Endothelial cell (in vitro differentiated cells): Measurements from ENCODE around the gene SUMO4. TPM values are rescaled to one million over a fixed set of nuclear protein-coding genes. Genes with fewer than 3 reads are reported as not detected.

ENCODE experiments used
- DNase-seq: peaks from one replicate; pipeline ENCODE4 v3.0.0; 2021; ENCODE audit warnings: low spot score
- H3K27ac Mint-ChIP-seq: one replicate; pipeline ENCODE4 v1.8.0; 2021; ENCODE audit warnings: mixed read lengths, inconsistent platforms; ENCODE audit not compliant: unreplicated experiment
- H3K27me3 Mint-ChIP-seq: one replicate; pipeline ENCODE4 v1.8.0; 2021; ENCODE audit warnings: mild to moderate bottlenecking, moderate library complexity, mixed read lengths, inconsistent platforms; ENCODE audit not compliant: unreplicated experiment
- H3K36me3 Mint-ChIP-seq: one replicate; pipeline ENCODE4 v1.8.0; 2021; ENCODE audit warnings: mild to moderate bottlenecking, low read depth, mixed read lengths, inconsistent platforms; ENCODE audit not compliant: unreplicated experiment
- H3K4me1 Mint-ChIP-seq: one replicate; pipeline ENCODE4 v1.8.0; 2021; ENCODE audit warnings: mild to moderate bottlenecking, mixed read lengths, inconsistent platforms; ENCODE audit not compliant: unreplicated experiment
- H3K4me3 Mint-ChIP-seq: one replicate; pipeline ENCODE4 v1.8.0; 2021; ENCODE audit warnings: mild to moderate bottlenecking, mixed read lengths, inconsistent platforms; ENCODE audit not compliant: unreplicated experiment
- H3K9me3 Mint-ChIP-seq: one replicate; pipeline ENCODE4 v1.8.0; 2021; ENCODE audit warnings: mixed read lengths, inconsistent platforms; ENCODE audit not compliant: unreplicated experiment
- total RNA-seq: library from RNA; stranded (reverse); fragmentation: NEBNext Ultra II Directional; extraction: Animal tissue kit (Norgen Biotek cat#: 25700); gene quantifications from one replicate; pipeline ENCODE4 v1.2.1, GENCODE V29; 2021; ENCODE audit not compliant: unreplicated experiment
- TF ChIP-seq, protein P1 (sequence below): fragments of 200-600 bp; sonication (generic); IDR thresholded peaks from one replicate; pipeline ENCODE4 v1.5.0; 2021; ENCODE audit warnings: antibody characterized with exemption; ENCODE audit not compliant: unreplicated experiment

The SUMO4 gene
- total RNA-seq, 1 donor from 2014 or later, result 4.8 TPM

DNA sequence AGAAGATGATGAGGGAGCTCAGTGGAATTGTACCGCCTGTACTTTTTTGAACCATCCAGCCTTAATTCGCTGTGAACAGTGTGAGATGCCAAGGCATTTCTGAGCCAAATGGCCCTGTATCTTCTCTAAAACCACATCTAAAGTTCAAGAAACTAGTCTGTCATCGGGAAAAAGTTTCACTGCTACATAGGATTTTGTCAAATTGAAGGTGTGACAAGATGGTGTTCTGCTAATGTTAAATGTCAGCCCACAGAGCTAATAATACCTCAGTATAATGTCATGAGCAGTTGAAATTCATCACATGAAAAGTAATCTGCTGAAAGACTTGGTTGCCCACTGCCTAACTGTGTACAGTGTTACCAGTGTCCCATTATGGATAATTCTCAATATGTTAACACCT, 9.6 kb downstream of the SUMO4 start:
- no peaks in the 10 kb centered on the region for H3K9me3 Mint-ChIP-seq
- peaks cover 22% of the 10 kb centered on the region for H3K36me3 Mint-ChIP-seq
- H3K27me3 Mint-ChIP-seq, result no peaks in the 10 kb centered on the region
- TF ChIP-seq, protein P1, sequence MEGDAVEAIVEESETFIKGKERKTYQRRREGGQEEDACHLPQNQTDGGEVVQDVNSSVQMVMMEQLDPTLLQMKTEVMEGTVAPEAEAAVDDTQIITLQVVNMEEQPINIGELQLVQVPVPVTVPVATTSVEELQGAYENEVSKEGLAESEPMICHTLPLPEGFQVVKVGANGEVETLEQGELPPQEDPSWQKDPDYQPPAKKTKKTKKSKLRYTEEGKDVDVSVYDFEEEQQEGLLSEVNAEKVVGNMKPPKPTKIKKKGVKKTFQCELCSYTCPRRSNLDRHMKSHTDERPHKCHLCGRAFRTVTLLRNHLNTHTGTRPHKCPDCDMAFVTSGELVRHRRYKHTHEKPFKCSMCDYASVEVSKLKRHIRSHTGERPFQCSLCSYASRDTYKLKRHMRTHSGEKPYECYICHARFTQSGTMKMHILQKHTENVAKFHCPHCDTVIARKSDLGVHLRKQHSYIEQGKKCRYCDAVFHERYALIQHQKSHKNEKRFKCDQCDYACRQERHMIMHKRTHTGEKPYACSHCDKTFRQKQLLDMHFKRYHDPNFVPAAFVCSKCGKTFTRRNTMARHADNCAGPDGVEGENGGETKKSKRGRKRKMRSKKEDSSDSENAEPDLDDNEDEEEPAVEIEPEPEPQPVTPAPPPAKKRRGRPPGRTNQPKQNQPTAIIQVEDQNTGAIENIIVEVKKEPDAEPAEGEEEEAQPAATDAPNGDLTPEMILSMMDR, result no peak
- DNase-seq, result no peak
- no peak overlapping the region for H3K4me3 Mint-ChIP-seq
- no peaks in the 10 kb centered on the region for H3K4me1 Mint-ChIP-seq
- no peak overlapping the region for H3K27ac Mint-ChIP-seq

- Mint-ChIP-seq H3K4me1 (no peaks in the 10 kb centered on the region), H3K4me3 (no peak overlapping the region), H3K36me3 (peaks cover 19% of the 10 kb centered on the region), H3K27ac (no peak overlapping the region), H3K9me3 (no peaks in the 10 kb centered on the region), H3K27me3 (peaks cover under 1% of the 10 kb centered on the region)
- TF ChIP-seq, protein P1, result no peak
- DNase-seq, result no peak
Observed at GRCh38 chr6:149410557-149410956, 10.5 kb downstream of the SUMO4 start.

GRCh38 chr6:149414009-149414408, 13.9 kb downstream of the SUMO4 start:
- DNase-seq, result no peak
- H3K27ac Mint-ChIP-seq, result no peak overlapping the region
- TF ChIP-seq, protein P1, result no peak

GRCh38 chr6:149414821-149415220, 14.8 kb downstream of the SUMO4 start:
- H3K4me3 Mint-ChIP-seq, result peak overlapping the region; percentile 20
- peaks cover 14% of the 10 kb centered on the region for H3K36me3 Mint-ChIP-seq
- H3K27me3 Mint-ChIP-seq, result peaks cover 1% of the 10 kb centered on the region
- H3K27ac Mint-ChIP-seq, result no peak overlapping the region
- no peak for DNase-seq
- TF ChIP-seq, protein P1, result no peak
- H3K4me1 Mint-ChIP-seq, result no peaks in the 10 kb centered on the region
- no peaks in the 10 kb centered on the region for H3K9me3 Mint-ChIP-seq

More at GRCh38 chr6:149414009-149414408, 13.9 kb downstream of the SUMO4 start:
- Mint-ChIP-seq H3K4me1 (no peaks in the 10 kb centered on the region), H3K4me3 (no peak overlapping the region), H3K9me3 (no peaks in the 10 kb centered on the region), H3K27me3 (peaks cover 1% of the 10 kb centered on the region), H3K36me3 (peaks cover 14% of the 10 kb centered on the region)

- Mint-ChIP-seq H3K9me3 (no peaks in the 10 kb centered on the region), H3K27me3 (peaks cover 2% of the 10 kb centered on the region), H3K36me3 (peaks cover 4% of the 10 kb centered on the region), H3K27ac (no peak overlapping the region), H3K4me1 (peaks cover 6% of the 10 kb centered on the region), H3K4me3 (no peak overlapping the region)
- DNase-seq, result no peak
- TF ChIP-seq, protein P1, result no peak
Observed at GRCh38 chr6:149419696-149420404, 19.8 kb downstream of the SUMO4 start.
